CD4-positive, alpha-beta T cell treated with Interleukin-6 at 100 ng/mL for 8 hours (primary cell): ENCODE results near the gene CIAO2A.
"Not testable (repeated sequence)": the region's sequence is repeated elsewhere in the genome, so short reads cannot be mapped to it uniquely, and the experiment has no call there.

Source experiments
- DNase-seq: peaks from one replicate; pipeline ENCODE4 v3.0.0-alpha.2; 2020; ENCODE audit warnings: mixed read lengths, low spot score

The CIAO2A gene

GRCh38 chr15:64093627-64094417, at the start of gene CIAO2A:
Gene CIAO2A, minus strand, starts transcription at chr15:64093838. Its CDS starts 70 bp downstream, at chr15:64093768.
- DNase-seq = peak; percentile 95

- DNase-seq = no peak
Measured at GRCh38 chr15:64143276-64143675, 49.6 kb upstream of the CIAO2A start.

GRCh38 chr15:64141798-64142512, 48.3 kb upstream of the CIAO2A start:
- DNase-seq = no peak

GRCh38 chr15:64138331-64138941, 44.8 kb upstream of the CIAO2A start:
- DNase-seq = no peak

- DNase-seq = no peak
Measured at GRCh38 chr15:64137226-64137833, 43.7 kb upstream of the CIAO2A start.

- DNase-seq = no peak
Measured at GRCh38 chr15:64136347-64136746, 42.7 kb upstream of the CIAO2A start.

GRCh38 chr15:64134345-64134829, 40.7 kb upstream of the CIAO2A start:
- DNase-seq = no peak

GRCh38 chr15:64133623-64134344, 40.1 kb upstream of the CIAO2A start:
- no peak for DNase-seq

- no peak for DNase-seq
Measured at GRCh38 chr15:64132217-64132616, 38.6 kb upstream of the CIAO2A start.

- no peak for DNase-seq
Measured at GRCh38 chr15:64131547-64131946, 37.9 kb upstream of the CIAO2A start.

- no peak for DNase-seq
Measured at GRCh38 chr15:64130159-64130558, 36.5 kb upstream of the CIAO2A start.

- DNase-seq = no peak
Measured at GRCh38 chr15:64127521-64128270, 34.1 kb upstream of the CIAO2A start.

- DNase-seq = no peak
Measured at GRCh38 chr15:64125978-64126377, 32.3 kb upstream of the CIAO2A start.

GRCh38 chr15:64122936-64123351, 29.3 kb upstream of the CIAO2A start:
- no peak for DNase-seq

- DNase-seq = no peak
Measured at GRCh38 chr15:64122444-64122843, 28.8 kb upstream of the CIAO2A start.

GRCh38 chr15:64121614-64122013, 28.0 kb upstream of the CIAO2A start:
- DNase-seq = no peak

GRCh38 chr15:64120322-64120721, 26.7 kb upstream of the CIAO2A start:
- DNase-seq = not testable (repeated sequence)

GRCh38 chr15:64117759-64118487, 24.3 kb upstream of the CIAO2A start:
- no peak for DNase-seq

GRCh38 chr15:64112904-64113303, 19.3 kb upstream of the CIAO2A start:
- no peak for DNase-seq

GRCh38 chr15:64112073-64112772, 18.6 kb upstream of the CIAO2A start:
- no peak for DNase-seq
